Measurements from ENCODE around the gene PLVAP. TPM values are rescaled to one million over a fixed set of nuclear protein-coding genes. Genes with fewer than 3 reads are reported as not detected.

Gene PLVAP
- polyA plus RNA-seq, 1 donor: 68.7 TPM

- no peak for DNase-seq
Observed at GRCh38 chr19:17319473-17320238, 57.5 kb downstream of the PLVAP start.

DNA sequence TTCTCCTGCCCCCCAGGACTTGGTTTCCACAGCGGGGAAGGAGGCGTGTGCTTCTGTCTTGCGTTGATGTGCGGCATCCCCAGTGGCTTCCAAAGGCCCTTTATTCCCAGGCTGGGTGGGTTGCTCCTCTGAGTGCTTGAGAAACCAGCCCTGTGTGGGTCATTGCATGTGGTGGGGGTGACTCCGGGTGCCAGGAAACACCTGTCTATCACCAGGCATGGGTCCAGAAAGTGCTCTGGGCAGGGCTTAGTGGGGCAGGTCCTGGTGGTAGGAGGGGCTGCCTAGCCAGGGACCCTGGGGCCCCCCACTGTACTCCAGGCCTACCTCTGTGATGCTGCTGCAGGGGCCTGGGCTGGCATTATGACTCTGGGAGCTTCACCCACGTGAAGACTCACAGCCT lies 58.2 kb downstream of the PLVAP start:
- no peak for DNase-seq

DNA sequence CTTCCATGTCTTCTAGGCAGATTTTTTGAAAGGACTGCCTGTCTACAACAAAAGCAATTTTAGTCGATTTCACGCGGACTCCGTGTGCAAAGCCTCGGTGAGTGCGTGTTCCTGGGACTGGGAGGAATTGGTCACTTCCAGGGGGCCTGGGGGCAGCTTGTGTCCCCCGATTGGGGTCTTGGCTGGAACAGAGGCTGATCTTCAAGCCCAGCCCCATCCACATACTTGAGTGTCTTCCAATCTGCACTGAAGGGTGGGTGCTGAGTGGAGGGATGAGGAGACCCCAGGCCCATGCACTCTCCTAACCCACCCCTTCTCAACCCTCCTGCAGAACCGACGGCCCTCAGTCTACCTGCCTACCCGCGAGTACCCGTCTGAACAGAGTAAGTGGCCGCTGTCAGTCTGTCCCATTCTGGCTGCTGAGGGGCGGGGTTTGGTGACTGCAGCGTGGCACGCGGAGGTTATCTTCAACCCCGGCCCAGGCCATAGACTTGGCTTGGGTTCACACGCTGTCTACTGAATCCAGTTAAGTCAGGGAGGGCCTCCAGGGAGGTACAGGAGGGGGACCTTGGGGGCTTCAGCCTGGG lies 63.0 kb downstream of the PLVAP start:
- DNase-seq: no peak

DNA sequence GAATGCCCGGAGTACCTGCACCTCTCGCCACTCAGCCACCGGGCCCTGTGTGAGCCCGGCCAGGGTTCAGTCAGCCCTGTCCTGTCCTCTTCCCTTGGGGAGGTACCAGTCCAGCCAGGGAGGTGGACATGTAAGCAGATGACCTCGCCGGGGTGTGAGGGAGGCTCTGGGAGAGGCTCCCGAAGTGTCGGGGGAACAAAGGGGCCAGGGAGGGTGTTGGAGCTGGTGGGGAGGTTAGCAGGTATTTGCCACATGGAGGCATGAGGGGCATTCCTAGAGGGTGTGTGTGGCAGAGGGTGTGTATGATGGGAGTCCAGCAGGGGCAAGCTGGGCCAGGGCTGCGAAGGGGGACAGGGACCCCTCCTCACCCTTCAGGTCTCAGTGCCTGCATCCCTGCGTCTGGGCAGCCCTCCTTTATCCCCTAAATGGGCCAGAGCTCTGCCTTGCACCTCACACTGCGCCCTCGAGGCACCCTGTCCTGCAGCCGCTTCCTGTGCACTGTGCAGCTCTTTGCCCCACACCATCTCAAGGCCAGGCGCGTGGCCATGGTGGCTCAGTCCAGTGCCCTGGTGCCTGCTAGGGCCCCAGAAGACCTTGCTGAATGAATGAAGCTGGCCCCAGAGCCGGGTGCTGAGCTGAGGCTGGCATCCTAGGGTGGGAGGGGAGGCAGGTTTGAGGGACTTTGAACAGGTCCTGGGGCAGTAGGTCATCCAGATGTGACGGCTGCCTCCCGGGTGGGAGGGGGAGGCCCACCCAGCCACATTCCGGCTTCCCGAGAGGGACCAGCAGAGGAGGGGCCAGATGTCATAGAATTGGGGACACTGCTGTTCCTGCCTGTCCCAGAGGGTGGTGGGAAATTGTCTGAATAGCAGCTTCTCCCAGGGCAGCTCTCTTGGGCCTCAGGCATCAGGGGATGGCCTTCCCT lies 64.7 kb downstream of the PLVAP start:
- DNase-seq: no peak

- DNase-seq: no peak
Observed at GRCh38 chr19:17311455-17312188, 65.5 kb downstream of the PLVAP start.

GRCh38 chr19:17309965-17310461 lies 67.1 kb downstream of the PLVAP start:
- DNase-seq: no peak

- DNase-seq: peak; percentile 99
Observed at GRCh38 chr19:17309198-17309964, 67.8 kb downstream of the PLVAP start, which contains the start of gene DDA1. DDA1 (plus strand) TSS chr19:17309563; CDS start chr19:17309655, 92 bp downstream.

DNA sequence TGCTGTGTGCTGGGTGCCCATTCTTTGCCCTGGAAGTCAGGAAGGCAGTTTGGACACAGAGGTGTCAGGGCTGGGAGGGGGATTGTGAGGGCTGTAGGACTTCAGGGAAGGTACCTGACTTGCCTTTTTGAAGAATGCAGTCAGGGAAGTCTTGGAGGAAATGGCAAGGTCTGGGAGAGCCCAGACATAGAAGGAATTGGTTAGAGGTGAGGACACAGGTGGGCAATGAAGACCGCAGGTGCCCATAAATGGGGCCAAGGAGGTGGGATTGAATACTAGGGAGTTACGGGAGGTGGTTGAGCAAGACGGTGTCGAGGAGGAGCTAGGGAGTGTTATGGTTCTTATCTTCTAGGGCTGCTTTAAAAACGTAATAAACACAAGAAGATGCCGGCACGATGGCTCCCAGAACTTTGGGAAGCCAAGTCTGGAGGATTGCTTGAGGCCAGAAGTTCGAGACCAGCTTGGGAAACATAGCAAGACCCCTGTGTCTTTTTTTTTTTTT lies 69.2 kb downstream of the PLVAP start:
- DNase-seq: no peak

- no peak for DNase-seq
Observed at GRCh38 chr19:17306285-17306714, 70.8 kb downstream of the PLVAP start.

- peak; percentile 93 for DNase-seq
Observed at GRCh38 chr19:17305517-17306284, 71.4 kb downstream of the PLVAP start, which contains the start of gene MRPL34. MRPL34 (plus strand) TSS chr19:17305872; CDS start chr19:17305893, 21 bp downstream.

DNA sequence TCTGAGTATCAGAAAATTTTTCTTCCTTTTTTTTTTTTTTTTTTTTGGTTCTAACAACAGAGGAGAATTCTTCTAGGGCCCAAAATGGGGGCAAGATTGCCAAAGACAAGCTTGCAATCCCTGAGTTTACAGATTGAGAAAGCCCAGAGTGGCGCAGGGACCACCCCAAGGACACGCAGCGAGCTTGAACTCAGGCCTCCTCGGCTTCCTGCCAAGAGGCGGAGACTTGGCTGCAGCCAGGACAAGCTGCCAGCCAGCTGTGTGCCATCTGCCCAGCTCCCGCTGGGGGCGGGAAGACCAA lies 72.0 kb downstream of the PLVAP start:
- DNase-seq: no peak

DNA sequence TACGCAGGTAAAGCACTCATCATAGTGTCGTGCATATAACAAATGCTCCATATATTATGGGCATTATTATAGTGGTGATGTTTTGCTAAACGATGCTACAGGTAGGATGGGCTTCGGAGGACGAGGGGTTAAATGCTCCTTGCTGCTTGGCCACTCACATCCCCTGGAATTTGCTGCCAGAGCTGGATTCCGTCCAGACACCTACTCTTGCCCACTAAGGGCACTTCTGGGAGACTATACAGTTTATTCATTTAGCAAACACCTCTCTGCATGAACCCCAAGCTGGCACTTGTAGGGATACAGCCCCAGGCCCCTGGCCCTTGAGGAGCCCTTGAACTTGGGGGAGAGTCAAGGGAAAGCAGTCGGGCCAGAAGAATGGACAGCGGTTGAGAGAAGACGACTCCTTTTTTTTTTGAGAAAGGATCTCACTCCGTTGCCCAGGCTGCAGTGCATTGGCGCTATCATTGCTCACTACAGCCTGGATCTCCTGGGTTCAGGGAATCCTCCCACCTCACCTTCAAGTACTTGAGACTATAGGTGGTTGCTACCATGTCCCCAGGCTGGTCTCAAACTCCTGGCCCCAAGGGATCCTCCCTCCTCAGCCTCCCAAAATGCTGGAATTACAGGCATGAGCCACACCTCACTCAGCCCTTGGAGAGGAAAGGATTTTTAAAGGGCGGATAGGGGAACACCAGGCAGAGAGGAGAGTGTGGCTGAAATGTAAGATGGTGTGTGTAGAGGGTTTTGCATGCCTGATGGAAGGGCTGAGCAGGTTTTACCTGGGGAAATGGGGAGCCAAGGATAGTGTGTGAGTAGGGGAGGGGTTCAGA lies 72.5 kb downstream of the PLVAP start:
- DNase-seq: no peak

DNA sequence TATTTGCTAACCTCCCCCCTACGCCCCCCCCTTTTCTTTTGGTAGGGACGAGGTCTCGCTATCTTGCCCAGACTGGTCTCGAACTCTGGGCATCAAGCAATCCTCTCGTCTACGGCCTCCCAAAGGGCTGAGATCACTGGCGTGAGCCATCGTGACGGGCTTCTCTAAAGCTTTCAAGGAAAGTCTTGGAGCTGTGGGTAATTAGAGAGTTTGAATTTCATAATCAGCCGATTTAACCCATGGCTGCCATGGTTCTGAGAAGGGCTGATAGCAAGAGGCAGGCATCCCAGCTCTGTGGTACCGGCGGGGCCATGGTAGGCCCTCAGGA lies 73.2 kb downstream of the PLVAP start:
- DNase-seq: no peak

- peak; percentile 95 for DNase-seq
Observed at GRCh38 chr19:17303167-17303939, 73.8 kb downstream of the PLVAP start, which contains the start of gene ABHD8. ABHD8 (minus strand) TSS chr19:17303425; CDS start chr19:17301616, 1,809 bp downstream.

GRCh38 chr19:17302391-17303166 lies 74.6 kb downstream of the PLVAP start:
- no peak for DNase-seq

Data from hindlimb muscle (tissue), 1 donor.